Stimulated activated CD4-positive, alpha-beta T cell treated with anti-CD3 and anti-CD28 coated beads, Interleukin-1b, Interleukin-23, amount 100 ng/mL, for 4 hours (primary cell): ENCODE results near the gene PLP2.

Source experiments
- DNase-seq, 2 donors: peaks; one replicate each; pipeline ENCODE4 v3.0.0-alpha.2; 2020; ENCODE audit warnings: low read depth in 2 of 2

Gene PLP2

GRCh38 chrX:49186125-49187027 is 14.7 kb downstream of the PLP2 start, which contains the start of gene PRICKLE3:
Gene PRICKLE3 (minus strand): TSS chrX:49186373. CDS start chrX:49186297, 76 bp downstream.
- peak; percentile 47 to 69 for DNase-seq

- no peak for DNase-seq
These were observed 15.3 kb downstream of the PLP2 start for GRCh38 chrX:49187028-49187394.

- DNase-seq: no peak
These were observed 15.8 kb downstream of the PLP2 start for GRCh38 chrX:49187526-49187925.

GRCh38 chrX:49188468-49189076 is 16.9 kb downstream of the PLP2 start:
- no peak for DNase-seq

- no peak for DNase-seq
These were observed 17.9 kb downstream of the PLP2 start for GRCh38 chrX:49189606-49190005.

GRCh38 chrX:49190821-49191573 is 19.3 kb downstream of the PLP2 start:
- DNase-seq: peak; percentile 57 to 73

GRCh38 chrX:49191574-49192011 is 19.9 kb downstream of the PLP2 start:
- DNase-seq: no peak

GRCh38 chrX:49192722-49193328 is 21.1 kb downstream of the PLP2 start:
- no peak for DNase-seq

GRCh38 chrX:49193542-49193964 is 21.9 kb downstream of the PLP2 start:
- DNase-seq: no peak

GRCh38 chrX:49197543-49198087 is 25.9 kb downstream of the PLP2 start:
- DNase-seq: no peak

GRCh38 chrX:49198540-49199314 is 27.0 kb downstream of the PLP2 start:
- DNase-seq: no peak

- no peak for DNase-seq
These were observed 27.6 kb downstream of the PLP2 start for GRCh38 chrX:49199315-49199595.

GRCh38 chrX:49199906-49200771 is 28.4 kb downstream of the PLP2 start, which contains the start of gene SYP:
Gene SYP (minus strand): TSS chrX:49200193. CDS start chrX:49200186, 7 bp downstream.
- peak; percentile 82 to 84 for DNase-seq

GRCh38 chrX:49202022-49202421 is 30.3 kb downstream of the PLP2 start:
- DNase-seq: no peak

- no peak for DNase-seq
These were observed 31.8 kb downstream of the PLP2 start for GRCh38 chrX:49203536-49203935.

GRCh38 chrX:49204017-49204416 is 32.3 kb downstream of the PLP2 start:
- DNase-seq: no peak

GRCh38 chrX:49204709-49205108 is 33.0 kb downstream of the PLP2 start:
- DNase-seq: no peak

- DNase-seq: no peak
These were observed 33.7 kb downstream of the PLP2 start for GRCh38 chrX:49205443-49205842.

- DNase-seq: no peak
These were observed 34.8 kb downstream of the PLP2 start for GRCh38 chrX:49206543-49206942.

- no peak for DNase-seq
These were observed 36.7 kb downstream of the PLP2 start for GRCh38 chrX:49208399-49208798.
